Erythroblast (primary cell): Measurements from ENCODE around the gene TUBGCP4.

ENCODE experiments used
- GATA1 ChIP-seq: IDR thresholded peaks from 2 replicates; pipeline ENCODE4 v1.6.1; 2011; ENCODE audit warnings: low read depth, mild to moderate bottlenecking, control low read depth, low read length, moderate library complexity
- POLR2A ChIP-seq: IDR thresholded peaks from 2 replicates; pipeline ENCODE4 v1.6.1; 2011; ENCODE audit warnings: mild to moderate bottlenecking, low read length

DNA sequence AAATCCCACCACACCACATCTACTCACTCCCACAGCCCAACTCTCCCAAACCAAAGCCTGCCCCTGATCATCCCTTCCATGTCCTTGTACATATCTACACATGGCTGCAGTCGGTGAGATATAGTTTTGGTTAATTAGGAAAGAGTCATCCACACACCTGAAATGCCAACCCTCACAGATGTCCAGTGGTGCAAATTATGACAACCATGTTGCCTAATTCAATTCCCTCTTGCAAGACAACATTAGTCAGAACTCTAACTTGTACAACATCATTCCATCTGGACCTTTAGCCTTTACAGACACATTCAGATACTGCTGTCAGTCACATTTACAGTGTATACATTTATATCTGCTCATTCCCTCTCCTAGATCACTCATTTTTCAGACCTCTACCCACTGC, 41.2 kb downstream of the TUBGCP4 start:
- no peak for TF ChIP-seq POLR2A
- no peak for TF ChIP-seq GATA1
